ENCODE data around the gene SCAPER.

DNA sequence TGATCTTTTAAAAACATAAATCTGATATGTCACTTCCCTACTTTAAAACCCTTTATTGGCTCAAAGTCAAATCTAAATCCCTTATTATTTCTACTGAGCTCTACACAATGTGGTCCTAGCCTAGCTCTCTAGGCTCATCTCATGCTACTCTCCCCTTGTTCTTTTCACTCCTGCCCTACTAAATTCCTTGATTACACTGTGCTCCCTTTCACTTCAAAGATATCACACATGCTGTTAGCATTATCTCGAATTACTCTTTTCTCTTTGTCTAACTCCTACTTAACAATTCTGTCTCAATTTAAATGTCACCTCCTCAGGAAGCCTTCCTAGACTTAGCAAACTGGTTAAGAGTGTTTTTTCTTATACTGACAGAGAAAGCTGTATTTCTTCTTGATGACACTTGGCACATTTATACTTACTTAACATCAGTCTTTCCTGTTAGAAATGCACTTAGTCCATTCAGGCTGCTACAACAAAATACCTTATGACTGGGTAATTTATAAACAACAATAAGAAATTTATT lies 102.0 kb downstream of the SCAPER start:
- TF ChIP-seq, protein P1, sequence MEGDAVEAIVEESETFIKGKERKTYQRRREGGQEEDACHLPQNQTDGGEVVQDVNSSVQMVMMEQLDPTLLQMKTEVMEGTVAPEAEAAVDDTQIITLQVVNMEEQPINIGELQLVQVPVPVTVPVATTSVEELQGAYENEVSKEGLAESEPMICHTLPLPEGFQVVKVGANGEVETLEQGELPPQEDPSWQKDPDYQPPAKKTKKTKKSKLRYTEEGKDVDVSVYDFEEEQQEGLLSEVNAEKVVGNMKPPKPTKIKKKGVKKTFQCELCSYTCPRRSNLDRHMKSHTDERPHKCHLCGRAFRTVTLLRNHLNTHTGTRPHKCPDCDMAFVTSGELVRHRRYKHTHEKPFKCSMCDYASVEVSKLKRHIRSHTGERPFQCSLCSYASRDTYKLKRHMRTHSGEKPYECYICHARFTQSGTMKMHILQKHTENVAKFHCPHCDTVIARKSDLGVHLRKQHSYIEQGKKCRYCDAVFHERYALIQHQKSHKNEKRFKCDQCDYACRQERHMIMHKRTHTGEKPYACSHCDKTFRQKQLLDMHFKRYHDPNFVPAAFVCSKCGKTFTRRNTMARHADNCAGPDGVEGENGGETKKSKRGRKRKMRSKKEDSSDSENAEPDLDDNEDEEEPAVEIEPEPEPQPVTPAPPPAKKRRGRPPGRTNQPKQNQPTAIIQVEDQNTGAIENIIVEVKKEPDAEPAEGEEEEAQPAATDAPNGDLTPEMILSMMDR (conservative IDR thresholded peaks at IDR 0.05; ENCODE audit: low read length) = no peak
- no peak for TF ChIP-seq EZH2phosphoT487 (IDR thresholded peaks at IDR 0.05; ENCODE audit: borderline replicate concordance, low read depth, low read length)

All from OCI-LY7 (cell line).